Measurements from ENCODE around the gene SPATA22.

The SPATA22 gene

DNA sequence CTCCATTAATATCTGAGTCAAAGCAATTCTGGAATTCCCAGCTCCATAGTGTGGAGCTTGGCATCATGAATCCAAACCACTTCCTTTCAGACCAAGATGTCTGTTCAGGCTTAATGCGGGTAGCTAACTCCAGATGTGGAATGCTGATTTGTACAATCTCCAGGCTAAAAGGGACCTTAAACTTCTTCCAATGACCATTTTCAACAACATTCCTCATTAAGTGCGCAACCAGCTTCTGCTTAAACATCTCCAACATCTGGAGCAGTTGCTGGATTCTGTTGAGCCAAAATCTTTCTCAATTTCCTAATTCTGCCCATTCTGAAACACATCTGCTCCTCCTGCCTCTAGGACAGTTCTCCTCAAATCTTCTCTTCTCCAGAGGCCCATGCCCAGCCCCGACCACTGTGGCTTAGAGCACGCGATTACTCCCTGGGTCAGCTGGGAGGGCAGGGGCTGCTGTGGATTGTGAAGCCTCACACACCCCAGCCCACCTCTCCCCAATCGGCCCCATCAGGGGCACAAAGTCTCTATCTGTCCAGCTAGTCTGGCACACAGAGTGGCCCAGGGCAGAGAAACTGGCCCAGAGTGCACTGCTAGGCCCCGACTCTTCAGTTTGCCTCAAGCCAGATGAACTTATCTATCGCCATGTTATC is 40.4 kb upstream of the SPATA22 start:
- ChIA-PET POLR2A (no interaction called here), CTCF (no interaction called here)
- TF ChIP-seq FOXK2 (IDR thresholded peaks at IDR 0.05) = no peak
- TF ChIP-seq FOXM1 (IDR thresholded peaks at IDR 0.05; ENCODE audit: borderline replicate concordance) = no peak
- TF ChIP-seq BHLHE40 (IDR thresholded peaks at IDR 0.05; ENCODE audit: borderline replicate concordance) = no peak
- TF ChIP-seq, protein P1, sequence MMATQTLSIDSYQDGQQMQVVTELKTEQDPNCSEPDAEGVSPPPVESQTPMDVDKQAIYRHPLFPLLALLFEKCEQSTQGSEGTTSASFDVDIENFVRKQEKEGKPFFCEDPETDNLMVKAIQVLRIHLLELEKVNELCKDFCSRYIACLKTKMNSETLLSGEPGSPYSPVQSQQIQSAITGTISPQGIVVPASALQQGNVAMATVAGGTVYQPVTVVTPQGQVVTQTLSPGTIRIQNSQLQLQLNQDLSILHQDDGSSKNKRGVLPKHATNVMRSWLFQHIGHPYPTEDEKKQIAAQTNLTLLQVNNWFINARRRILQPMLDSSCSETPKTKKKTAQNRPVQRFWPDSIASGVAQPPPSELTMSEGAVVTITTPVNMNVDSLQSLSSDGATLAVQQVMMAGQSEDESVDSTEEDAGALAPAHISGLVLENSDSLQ (IDR thresholded peaks at IDR 0.05) = no peak
- no peak for TF ChIP-seq FOXA1 (IDR thresholded peaks at IDR 0.05)
- TF ChIP-seq LEF1 (IDR thresholded peaks at IDR 0.05; ENCODE audit: borderline replicate concordance) = no peak
- no peak for TF ChIP-seq TARDBP (IDR thresholded peaks at IDR 0.05)
- no peak for TF ChIP-seq ELF4 (IDR thresholded peaks at IDR 0.05)
- no peak for TF ChIP-seq ARNT (IDR thresholded peaks at IDR 0.05)
- TF ChIP-seq SUZ12 (IDR thresholded peaks at IDR 0.05) = no peak
- TF ChIP-seq CTBP1 (IDR thresholded peaks at IDR 0.05; ENCODE audit: borderline replicate concordance) = no peak
- no peak for TF ChIP-seq HDGF (IDR thresholded peaks at IDR 0.05; ENCODE audit: borderline replicate concordance)
- no peak for TF ChIP-seq L3MBTL2 (conservative IDR thresholded peaks at IDR 0.05)
- no peak for TF ChIP-seq NFRKB (IDR thresholded peaks at IDR 0.05)
- TF ChIP-seq ZNF384 (IDR thresholded peaks at IDR 0.05) = no peak
- no peak for TF ChIP-seq SP1 (IDR thresholded peaks at IDR 0.05)
- DNase-seq (ENCODE audit: extremely low spot score) = no peak

DNA sequence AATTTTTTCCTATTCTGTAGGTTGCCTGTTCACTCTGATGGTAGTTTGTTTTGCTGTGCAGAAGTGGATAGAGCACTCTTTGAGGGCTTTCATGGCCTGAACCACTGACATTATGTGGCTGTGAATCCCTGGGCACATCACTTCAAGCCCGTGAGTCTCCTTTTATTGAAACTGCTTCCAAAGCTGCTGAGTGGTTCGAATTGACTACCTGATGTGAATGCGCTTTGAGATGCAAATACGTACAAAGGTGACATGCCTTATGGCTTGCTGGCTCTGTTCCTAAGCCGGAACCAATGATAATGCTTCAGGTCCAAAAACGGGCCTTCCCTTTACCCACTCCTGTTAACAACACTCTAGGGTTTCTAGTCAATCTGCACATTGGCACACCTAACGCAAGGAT is 38.5 kb upstream of the SPATA22 start:
- no peak for DNase-seq (ENCODE audit: extremely low spot score)
- TF ChIP-seq ARNT (IDR thresholded peaks at IDR 0.05) = no peak
- TF ChIP-seq, protein P1 (IDR thresholded peaks at IDR 0.05) = no peak
- TF ChIP-seq LEF1 (IDR thresholded peaks at IDR 0.05; ENCODE audit: borderline replicate concordance) = no peak
- no peak for TF ChIP-seq NFRKB (IDR thresholded peaks at IDR 0.05)
- TF ChIP-seq FOXA1 (IDR thresholded peaks at IDR 0.05) = no peak
- no peak for TF ChIP-seq FOXM1 (IDR thresholded peaks at IDR 0.05; ENCODE audit: borderline replicate concordance)
- TF ChIP-seq TARDBP (IDR thresholded peaks at IDR 0.05) = no peak
- no peak for TF ChIP-seq ZNF384 (IDR thresholded peaks at IDR 0.05)
- no peak for TF ChIP-seq HDGF (IDR thresholded peaks at IDR 0.05; ENCODE audit: borderline replicate concordance)
- no peak for TF ChIP-seq BHLHE40 (IDR thresholded peaks at IDR 0.05; ENCODE audit: borderline replicate concordance)
- no peak for TF ChIP-seq CTBP1 (IDR thresholded peaks at IDR 0.05; ENCODE audit: borderline replicate concordance)
- TF ChIP-seq L3MBTL2 (conservative IDR thresholded peaks at IDR 0.05) = no peak
- TF ChIP-seq FOXK2 (IDR thresholded peaks at IDR 0.05) = no peak
- TF ChIP-seq ELF4 (IDR thresholded peaks at IDR 0.05) = no peak
- TF ChIP-seq SP1 (IDR thresholded peaks at IDR 0.05) = no peak
- TF ChIP-seq SUZ12 (IDR thresholded peaks at IDR 0.05) = no peak
- ChIA-PET CTCF (no interaction called here), POLR2A (no interaction called here)

DNA sequence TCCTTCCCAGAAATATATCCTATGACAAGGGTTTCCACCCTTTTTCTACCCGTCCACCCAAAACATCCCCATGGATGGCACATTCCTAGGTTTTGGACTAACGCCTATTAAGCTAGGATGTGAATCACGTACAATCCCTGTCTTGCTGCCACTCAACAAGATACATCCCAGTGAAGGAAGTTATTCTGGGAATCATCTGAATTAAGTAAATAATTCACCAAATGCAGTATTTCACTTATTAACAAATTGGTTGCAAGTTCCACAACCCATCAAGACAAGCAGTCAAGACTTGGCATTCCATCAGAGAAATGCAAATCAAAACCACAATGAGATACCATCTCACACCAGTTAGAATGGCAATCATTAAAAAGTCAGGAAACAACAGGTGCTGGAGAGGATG is 36.2 kb upstream of the SPATA22 start:
- CTCF ChIA-PET = no interaction called here
- no peak for TF ChIP-seq TARDBP (IDR thresholded peaks at IDR 0.05)
- TF ChIP-seq HDGF (IDR thresholded peaks at IDR 0.05; ENCODE audit: borderline replicate concordance) = no peak
- TF ChIP-seq SP1 (IDR thresholded peaks at IDR 0.05) = no peak
- no peak for TF ChIP-seq NFRKB (IDR thresholded peaks at IDR 0.05)
- TF ChIP-seq SUZ12 (IDR thresholded peaks at IDR 0.05) = no peak
- no peak for TF ChIP-seq CTBP1 (IDR thresholded peaks at IDR 0.05; ENCODE audit: borderline replicate concordance)
- TF ChIP-seq, protein P1 (IDR thresholded peaks at IDR 0.05) = no peak
- TF ChIP-seq FOXM1 (IDR thresholded peaks at IDR 0.05; ENCODE audit: borderline replicate concordance) = no peak
- TF ChIP-seq LEF1 (IDR thresholded peaks at IDR 0.05; ENCODE audit: borderline replicate concordance) = no peak
- TF ChIP-seq FOXA1 (IDR thresholded peaks at IDR 0.05) = no peak
- TF ChIP-seq BHLHE40 (IDR thresholded peaks at IDR 0.05; ENCODE audit: borderline replicate concordance) = no peak
- no peak for TF ChIP-seq ZNF384 (IDR thresholded peaks at IDR 0.05)
- TF ChIP-seq FOXK2 (IDR thresholded peaks at IDR 0.05) = no peak
- no peak for TF ChIP-seq ARNT (IDR thresholded peaks at IDR 0.05)
- no peak for TF ChIP-seq L3MBTL2 (conservative IDR thresholded peaks at IDR 0.05)
- no peak for TF ChIP-seq ELF4 (IDR thresholded peaks at IDR 0.05)
- DNase-seq (ENCODE audit: extremely low spot score) = no peak
- POLR2A ChIA-PET = no interaction called here

DNA sequence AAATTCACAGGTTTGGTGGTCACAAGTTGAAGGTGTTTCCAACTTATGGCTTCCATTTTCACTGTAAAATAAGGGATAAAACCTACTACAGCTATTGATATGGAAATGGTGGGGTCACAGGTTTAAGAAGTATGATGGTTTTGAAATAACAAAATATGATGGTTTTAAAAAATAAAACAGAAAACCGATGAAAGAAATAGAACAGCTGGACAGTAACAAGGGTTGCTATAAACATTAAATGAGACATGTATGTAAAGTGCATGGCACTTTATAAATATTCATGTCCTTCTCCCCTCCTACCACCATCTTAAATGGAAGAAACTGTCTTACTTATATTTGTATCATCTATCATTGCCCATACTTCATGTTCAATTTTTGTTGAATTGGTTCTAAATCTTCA is 35.5 kb upstream of the SPATA22 start:
- CTCF ChIA-PET = no interaction called here
- no peak for DNase-seq (ENCODE audit: extremely low spot score)
- POLR2A ChIA-PET = no interaction called here
- TF ChIP-seq ZNF384 (IDR thresholded peaks at IDR 0.05) (no peak), FOXK2 (IDR thresholded peaks at IDR 0.05) (no peak), L3MBTL2 (conservative IDR thresholded peaks at IDR 0.05) (no peak), ARNT (IDR thresholded peaks at IDR 0.05) (no peak), ELF4 (IDR thresholded peaks at IDR 0.05) (no peak), HDGF (IDR thresholded peaks at IDR 0.05; ENCODE audit: borderline replicate concordance) (no peak), SUZ12 (IDR thresholded peaks at IDR 0.05) (no peak), LEF1 (IDR thresholded peaks at IDR 0.05; ENCODE audit: borderline replicate concordance) (no peak), NFRKB (IDR thresholded peaks at IDR 0.05) (no peak), TARDBP (IDR thresholded peaks at IDR 0.05) (no peak), BHLHE40 (IDR thresholded peaks at IDR 0.05; ENCODE audit: borderline replicate concordance) (no peak), FOXM1 (IDR thresholded peaks at IDR 0.05; ENCODE audit: borderline replicate concordance) (no peak), SP1 (IDR thresholded peaks at IDR 0.05) (no peak)
- TF ChIP-seq, protein P1 (IDR thresholded peaks at IDR 0.05) = no peak

DNA sequence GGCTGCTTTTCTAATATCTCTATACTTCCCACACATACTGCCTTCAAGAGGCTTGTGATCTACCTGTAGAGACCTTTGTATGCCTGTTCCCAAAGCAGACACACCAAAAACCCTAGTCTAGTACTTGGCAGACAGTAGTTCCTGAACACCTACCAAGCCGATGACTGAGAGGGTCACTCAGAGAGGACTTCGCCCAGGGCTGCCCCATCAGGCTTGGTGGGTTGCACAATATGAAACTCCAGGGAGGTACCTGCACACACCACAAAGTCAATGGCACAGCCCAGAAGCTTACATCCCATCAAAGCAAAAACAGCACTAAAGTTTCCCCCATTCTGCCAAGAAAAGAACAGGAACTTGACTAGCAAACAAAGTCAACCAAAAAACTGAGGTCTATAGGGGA is 34.4 kb upstream of the SPATA22 start:
- TF ChIP-seq L3MBTL2 (conservative IDR thresholded peaks at IDR 0.05) (no peak), FOXK2 (IDR thresholded peaks at IDR 0.05) (no peak), ZNF384 (IDR thresholded peaks at IDR 0.05) (no peak), SUZ12 (IDR thresholded peaks at IDR 0.05) (no peak)
- CTCF ChIA-PET = no interaction called here
- no peak for DNase-seq (ENCODE audit: extremely low spot score)
- POLR2A ChIA-PET = no interaction called here

Data from HEK293T (cell line).